ENCODE results near the gene EFCAB5.
"Not testable (repeated sequence)": the region's sequence is repeated elsewhere in the genome, so short reads cannot be mapped to it uniquely, and the experiment has no call there.

EFCAB5 gene

DNA sequence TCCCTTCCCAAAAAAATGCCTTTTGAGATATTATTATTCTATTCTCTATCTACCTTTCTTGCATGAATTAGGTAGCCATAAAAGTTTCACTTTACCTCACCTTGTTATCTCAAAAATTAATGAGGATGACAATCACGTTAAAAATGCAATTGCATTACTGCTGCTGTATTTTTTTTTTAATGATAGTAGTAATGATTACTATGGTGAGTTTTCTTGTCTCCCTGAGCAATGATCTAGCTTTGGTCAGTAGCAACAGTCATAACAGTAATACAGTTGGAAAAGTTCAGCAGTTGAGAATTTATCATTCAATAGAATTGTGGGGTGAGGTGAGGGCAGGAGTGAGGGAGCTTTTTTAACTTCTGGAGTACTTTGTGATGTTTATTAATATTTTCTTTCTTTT lies at the start of gene EFCAB5:
Gene EFCAB5 (plus strand): TSS at position 301 of the 400 bp plus-strand sequence. CDS start 163 bp downstream, outside the sequence.
- DNase-seq, result no peak

- DNase-seq, result no peak
Measured at GRCh38 chr17:29892201-29892600, 49.2 kb upstream of the EFCAB5 start.

- DNase-seq, result not testable (repeated sequence)
Measured at GRCh38 chr17:29897136-29897535, 44.3 kb upstream of the EFCAB5 start.

DNA sequence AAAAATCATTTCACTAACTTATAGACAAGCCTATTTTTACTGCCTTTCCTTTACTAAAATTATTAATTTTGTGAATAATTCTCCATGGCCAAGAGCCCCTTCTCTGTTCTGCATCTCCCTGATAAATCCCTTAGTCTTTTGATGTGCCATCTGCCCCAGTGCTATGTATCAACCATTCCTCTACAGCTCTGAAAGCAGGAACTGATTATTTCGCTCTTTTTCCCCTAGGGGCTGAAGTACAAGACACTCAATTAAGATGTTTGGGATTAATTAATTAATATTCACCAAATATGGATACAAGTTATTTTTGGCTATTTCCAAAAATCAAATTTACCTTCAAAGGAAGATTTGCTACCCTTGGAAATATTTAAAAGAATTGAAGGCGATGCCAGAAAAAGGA lies 38.0 kb upstream of the EFCAB5 start:
- no peak for DNase-seq

- no peak for DNase-seq
Measured at GRCh38 chr17:29905086-29905878, 36.2 kb upstream of the EFCAB5 start.

- no peak for DNase-seq
Measured at GRCh38 chr17:29905879-29906167, 35.6 kb upstream of the EFCAB5 start.

DNA sequence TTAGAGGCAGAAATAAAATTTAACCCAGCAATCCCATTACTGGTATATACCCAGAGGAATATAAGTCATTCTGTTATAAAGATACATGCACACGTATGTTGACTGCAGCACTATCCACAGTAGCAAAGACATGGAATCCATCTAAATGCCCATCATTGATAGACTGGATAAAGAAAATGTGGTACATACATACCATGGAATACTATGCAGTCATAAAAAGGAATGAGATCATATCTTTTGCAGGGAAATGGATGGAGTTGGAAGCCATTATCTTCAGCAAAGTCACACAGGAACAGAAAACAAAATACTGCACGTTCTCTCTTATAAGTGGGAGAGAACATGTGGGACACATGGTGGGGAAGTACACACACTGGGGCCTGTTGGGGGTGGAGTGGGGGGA lies 34.5 kb upstream of the EFCAB5 start:
- DNase-seq, result no peak

- DNase-seq, result no peak
Measured at GRCh38 chr17:29909236-29910003, 32.0 kb upstream of the EFCAB5 start.

DNA sequence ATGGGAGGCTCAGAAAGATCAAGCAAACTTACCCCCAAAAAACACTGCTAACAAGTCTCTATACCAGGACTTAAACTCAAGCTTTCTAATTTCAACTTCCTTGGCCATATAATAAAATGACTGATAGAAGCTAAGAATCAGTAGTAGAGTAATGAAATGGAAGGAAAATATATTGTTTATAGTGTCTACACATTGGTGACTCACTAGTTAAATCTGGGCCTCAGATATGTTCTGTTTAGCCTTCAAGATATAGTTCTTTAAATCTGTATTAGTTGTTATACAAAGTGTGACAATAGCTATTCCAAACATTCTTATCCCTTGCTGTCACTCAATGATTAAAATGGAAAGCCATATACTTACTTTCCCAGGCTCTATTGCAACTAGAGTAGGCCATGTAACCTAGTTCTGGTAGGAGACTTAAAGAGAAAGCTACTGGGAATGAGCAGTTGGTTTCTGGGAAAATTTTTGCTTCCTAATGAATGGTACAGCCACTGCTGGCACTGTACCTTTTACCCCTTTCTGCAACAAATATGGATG lies 29.7 kb upstream of the EFCAB5 start:
- no peak for DNase-seq

GRCh38 chr17:29914819-29915537 lies 26.5 kb upstream of the EFCAB5 start:
- no peak for DNase-seq

GRCh38 chr17:29918016-29918415 lies 23.4 kb upstream of the EFCAB5 start:
- DNase-seq, result no peak

DNA sequence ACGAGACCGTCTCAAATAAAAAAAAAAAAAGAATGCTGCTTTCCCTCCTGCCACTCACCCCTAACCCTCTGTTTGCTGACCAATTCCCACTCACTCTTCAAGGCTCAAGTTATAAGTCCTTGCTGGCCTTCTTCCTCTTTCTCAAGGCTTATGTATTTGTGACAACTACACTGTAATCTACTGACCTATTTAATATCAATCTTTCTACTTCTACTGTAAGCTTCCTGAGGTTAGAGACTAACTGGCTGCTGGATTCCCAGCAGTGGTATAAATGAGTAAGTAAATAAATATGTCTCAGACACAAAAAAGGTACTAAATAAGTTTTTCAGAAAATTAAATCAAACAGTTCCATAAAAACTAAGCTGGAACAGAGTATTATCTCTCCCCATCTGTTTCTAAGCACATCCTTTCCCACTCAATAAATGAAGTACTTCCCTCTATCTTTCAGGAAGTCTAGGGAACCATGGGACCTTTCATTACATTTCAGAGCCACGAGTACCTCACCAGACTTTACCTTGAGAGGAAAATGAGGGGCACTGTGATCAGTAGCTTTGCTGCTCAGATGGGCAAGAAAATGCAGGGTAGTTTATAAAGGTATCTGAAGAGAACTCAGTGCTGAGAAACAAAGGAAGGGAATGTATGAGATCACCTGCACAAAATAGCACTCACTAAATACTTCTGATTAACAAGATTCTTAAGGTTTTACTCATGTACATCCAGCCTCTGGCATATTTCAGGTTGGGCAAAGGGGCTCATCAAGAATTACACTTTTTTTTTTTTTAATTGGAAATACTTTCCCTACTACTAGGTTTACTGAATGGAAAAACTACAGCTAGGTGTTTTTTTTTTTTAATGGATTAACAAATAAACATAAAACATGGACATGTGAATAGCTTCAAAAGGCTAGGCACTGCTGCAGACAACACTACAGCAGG lies 22.2 kb upstream of the EFCAB5 start:
- no peak for DNase-seq

- no peak for DNase-seq
Measured at GRCh38 chr17:29924786-29925185, 16.6 kb upstream of the EFCAB5 start.

- DNase-seq, result no peak
Measured at GRCh38 chr17:29927546-29927945, 13.9 kb upstream of the EFCAB5 start.

GRCh38 chr17:29929006-29929532 lies 12.4 kb upstream of the EFCAB5 start:
- DNase-seq, result peak; percentile 52

- DNase-seq, result peak; percentile 92
Measured at GRCh38 chr17:29929533-29930408, 11.7 kb upstream of the EFCAB5 start, which contains the start of gene SSH2. Gene SSH2, minus strand, starts transcription at chr17:29930228. Its CDS starts 228 bp downstream, at chr17:29930000.

DNA sequence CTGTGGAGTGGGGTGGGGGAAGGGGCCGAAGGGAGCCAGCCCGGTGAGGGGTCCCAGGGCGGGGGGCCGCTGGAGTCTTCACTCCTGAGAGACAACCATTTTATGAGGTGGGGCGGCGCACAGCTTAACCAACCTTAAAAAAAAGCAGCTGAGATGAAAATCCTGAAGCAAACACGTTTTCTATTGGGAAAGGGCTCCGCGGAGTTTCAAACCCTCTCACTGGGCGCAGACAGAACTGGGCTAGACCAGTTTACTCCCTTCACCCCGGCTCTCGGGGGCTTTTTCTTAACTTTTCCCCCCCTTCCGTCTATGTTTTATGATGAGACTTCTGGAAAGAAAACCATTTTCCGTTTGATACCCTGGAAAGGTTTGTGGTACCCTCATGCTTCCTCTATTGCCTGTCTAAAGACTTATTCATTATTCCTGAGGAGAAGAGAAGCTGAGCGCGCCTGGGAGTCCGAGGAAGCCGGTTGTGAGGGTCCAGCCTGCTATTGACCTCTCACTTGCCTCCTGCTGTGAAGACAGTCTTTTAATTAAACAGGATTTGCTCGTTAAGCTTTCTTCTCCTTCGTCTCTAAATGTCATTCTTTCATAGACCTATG lies 10.9 kb upstream of the EFCAB5 start:
- DNase-seq, result peak; percentile 65

DNA sequence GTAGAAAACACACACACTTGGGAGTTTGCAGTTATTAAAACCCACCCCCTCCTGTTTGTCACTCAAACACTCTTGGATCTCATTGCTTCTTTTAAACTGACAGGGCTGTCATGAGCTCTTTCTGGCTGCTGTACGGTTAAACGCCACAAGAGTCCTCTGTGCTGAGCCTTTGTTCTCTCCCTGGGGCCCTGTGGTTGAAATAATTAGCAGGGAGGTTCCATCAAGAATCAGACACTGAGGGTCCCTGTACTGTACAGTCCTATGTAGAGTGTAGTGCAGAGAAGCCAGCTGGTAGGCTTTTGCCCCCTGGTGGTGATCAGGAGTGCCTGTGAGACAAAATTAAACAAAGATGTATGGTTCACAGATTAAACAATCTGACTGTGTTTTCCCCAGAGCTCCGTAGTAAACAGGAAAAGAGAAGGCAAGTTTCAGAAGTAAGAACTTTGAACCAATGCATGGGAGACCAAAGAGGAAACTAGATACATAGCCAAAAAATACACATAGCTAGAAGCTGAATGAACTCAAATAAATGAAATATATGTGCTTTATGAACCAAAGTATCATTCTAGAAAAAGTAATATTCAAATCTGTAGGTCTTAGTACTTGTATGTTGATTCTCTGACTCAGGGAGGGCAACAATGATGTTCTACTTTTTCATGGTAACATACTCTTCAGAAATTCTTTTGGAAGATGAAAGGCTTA lies 10.1 kb upstream of the EFCAB5 start:
- DNase-seq, result peak; percentile 97

DNA sequence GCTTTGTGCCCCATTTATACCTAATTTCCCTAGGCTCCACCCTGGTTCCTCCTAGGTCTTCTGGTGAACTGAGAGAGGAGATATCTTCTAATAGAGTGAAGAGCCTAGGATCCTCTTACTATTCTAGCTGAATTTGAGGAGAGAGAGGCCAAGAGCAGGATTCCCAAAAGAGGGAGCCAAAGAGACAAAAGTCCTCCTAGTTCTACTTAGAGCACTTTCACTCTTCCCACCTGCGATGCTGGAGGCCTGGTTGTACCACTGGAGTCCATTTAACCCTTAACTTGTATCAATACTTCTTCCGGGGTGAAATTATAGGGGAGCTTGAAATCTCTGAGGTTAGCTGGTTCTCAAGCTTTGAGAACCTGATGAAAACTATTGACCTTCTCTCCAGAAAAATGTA lies 8.1 kb upstream of the EFCAB5 start:
- peak; percentile 13 for DNase-seq

- DNase-seq, result not testable (repeated sequence)
Measured at GRCh38 chr17:29935909-29936308, 5.5 kb upstream of the EFCAB5 start.

Data from NCI-H1105 treated with DMSO at 0.1 percent for 48 hours (cell line).